GM12801 (cell line): ENCODE data around the gene ALDH16A1.

Experiments
- TF ChIP-seq, protein P1 (sequence below): IDR thresholded peaks from one replicate; pipeline ENCODE4 v1.5.1; 2011; ENCODE audit warnings: control low read depth; ENCODE audit not compliant: insufficient read length; ENCODE audit errors: extremely low read depth

ALDH16A1 gene

DNA sequence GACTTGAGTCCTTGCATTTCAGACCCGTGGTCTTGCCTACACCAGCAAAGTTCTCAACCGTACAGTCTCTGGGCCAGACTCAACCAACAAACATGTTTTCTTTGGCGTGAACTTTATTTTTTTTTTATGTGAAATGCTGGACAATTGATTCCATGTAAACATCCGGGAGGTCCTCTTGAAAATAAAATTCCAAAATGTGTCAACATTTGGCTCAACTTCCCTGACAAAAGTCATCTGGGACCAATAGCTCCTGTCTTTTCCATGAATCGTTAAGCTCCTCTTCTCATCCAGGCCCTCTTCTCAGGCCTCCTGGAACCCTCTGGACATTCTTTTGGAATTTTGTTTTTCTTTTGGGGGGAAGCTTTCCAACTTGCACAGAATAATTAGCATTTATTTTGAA lies 2.7 kb downstream of the ALDH16A1 start:
- TF ChIP-seq, protein P1, sequence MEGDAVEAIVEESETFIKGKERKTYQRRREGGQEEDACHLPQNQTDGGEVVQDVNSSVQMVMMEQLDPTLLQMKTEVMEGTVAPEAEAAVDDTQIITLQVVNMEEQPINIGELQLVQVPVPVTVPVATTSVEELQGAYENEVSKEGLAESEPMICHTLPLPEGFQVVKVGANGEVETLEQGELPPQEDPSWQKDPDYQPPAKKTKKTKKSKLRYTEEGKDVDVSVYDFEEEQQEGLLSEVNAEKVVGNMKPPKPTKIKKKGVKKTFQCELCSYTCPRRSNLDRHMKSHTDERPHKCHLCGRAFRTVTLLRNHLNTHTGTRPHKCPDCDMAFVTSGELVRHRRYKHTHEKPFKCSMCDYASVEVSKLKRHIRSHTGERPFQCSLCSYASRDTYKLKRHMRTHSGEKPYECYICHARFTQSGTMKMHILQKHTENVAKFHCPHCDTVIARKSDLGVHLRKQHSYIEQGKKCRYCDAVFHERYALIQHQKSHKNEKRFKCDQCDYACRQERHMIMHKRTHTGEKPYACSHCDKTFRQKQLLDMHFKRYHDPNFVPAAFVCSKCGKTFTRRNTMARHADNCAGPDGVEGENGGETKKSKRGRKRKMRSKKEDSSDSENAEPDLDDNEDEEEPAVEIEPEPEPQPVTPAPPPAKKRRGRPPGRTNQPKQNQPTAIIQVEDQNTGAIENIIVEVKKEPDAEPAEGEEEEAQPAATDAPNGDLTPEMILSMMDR, result no peak

DNA sequence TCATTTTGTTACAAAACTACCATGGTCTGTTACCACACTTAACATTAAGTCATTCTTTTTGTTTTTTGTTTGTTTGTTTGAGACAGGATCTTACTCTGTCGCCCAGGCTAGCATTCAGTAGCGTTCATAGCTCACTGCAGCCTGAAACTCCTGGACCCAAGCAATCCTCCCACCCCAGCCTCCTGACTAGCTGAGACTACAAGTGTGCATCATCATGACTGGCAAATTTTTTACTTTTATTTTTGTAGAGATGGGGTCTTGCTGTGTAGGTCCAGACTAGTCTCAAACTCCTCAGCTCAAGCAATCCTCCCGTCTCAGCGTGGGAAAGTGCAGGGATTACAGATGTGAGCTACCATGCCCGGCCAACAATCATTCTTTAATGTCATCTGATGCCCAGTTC lies 3.3 kb downstream of the ALDH16A1 start:
- TF ChIP-seq, protein P1, result no peak

DNA sequence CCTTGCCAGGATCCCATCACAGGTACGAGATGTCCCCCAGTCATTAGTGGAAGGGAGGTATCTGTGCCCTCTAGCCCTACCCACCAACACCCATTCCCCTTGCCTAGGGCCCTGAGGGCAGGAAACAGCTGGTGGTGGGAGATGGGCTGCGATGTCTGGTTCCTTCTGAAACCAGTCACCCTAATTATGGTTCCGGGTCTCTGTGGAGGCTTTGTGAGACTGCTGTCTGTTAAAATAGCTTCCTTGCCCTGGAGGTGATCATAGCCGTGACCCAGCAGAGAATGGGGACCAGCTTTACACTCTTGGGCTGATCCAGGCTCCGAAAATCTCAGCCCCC lies 5.5 kb downstream of the ALDH16A1 start:
- TF ChIP-seq, protein P1, result no peak

DNA sequence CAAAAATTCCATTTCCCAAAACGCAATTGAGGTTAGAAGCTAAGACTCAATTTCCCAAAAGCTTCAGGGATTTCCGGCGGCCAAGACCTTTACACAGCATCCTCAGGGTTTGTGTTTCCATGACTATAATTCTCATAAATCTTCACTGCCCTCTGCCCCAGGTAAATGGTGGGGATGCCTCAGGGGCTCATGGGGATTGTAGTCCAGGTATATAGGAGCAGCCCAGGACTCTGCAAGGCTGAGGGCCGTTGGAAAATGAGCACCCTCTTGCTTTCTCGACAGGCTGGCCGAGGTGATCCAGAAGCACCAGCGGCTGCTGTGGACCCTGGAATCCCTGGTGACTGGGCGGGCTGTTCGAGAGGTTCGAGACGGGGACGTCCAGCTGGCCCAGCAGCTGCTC lies 6.4 kb downstream of the ALDH16A1 start:
- TF ChIP-seq, protein P1, result no peak

DNA sequence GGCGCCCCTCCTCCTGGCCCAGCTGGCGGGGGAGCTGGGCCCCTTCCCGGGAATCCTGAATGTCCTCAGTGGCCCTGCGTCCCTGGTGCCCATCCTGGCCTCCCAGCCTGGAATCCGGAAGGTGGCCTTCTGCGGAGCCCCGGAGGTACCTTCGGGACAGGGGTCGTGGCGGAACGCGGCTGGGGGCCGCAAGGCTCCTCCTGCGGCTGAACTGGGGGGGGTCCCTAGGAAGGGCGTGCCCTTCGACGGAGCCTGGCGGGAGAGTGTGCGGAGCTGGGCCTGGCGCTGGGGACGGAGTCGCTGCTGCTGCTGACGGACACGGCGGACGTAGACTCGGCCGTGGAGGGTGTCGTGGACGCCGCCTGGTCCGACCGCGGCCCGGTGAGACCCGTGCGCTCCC lies 8.6 kb downstream of the ALDH16A1 start:
- TF ChIP-seq, protein P1, result no peak

DNA sequence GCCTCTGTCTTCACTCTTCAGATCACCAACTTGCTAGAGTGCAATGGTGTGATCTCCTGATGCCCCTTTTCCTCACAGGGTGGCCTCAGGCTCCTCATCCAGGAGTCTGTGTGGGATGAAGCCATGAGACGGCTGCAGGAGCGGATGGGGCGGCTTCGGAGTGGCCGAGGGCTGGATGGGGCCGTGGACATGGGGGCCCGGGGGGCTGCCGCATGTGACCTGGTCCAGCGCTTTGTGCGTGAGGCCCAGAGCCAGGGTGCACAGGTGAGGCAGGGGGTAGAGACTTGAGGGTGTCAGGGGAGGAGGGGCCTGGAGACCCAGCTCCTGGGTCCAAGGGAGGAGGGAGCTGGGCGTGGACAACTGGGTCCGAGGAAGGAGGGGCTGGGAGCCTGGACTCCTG lies 9.5 kb downstream of the ALDH16A1 start:
- TF ChIP-seq, protein P1, result no peak

DNA sequence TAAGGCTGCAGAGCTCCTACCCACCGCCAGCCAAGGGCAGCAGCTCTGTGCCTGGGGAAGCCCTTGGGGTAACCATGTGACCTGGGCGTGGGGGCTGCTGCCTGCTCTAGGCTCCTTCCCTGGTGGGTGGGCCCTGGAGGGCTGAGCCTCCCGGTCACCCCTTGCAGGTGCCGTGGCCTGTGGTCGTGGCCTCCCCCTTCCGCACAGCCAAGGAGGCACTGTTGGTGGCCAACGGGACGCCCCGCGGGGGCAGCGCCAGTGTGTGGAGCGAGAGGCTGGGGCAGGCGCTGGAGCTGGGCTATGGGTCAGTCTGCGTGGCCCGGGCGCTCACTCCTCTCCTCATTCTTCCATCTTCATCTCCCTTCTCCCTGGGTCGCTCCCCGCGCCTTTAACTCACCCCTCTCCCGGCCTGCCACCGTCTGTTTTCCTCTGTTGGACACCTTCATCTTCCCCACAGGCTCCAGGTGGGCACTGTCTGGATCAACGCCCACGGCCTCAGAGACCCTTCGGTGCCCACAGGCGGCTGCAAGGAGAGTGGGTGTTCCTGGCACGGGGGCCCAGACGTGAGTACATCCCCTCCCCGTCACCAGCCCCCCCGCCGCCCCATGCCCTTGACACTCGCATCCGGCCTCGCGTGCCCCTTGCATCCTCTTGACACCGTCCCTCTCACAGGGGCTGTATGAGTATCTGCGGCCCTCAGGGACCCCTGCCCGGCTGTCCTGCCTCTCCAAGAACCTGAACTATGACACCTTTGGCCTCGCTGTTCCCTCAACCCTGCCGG lies 11.1 kb downstream of the ALDH16A1 start:
- TF ChIP-seq, protein P1, result no peak
